K562 (cell line): ENCODE measurements around the gene C20orf96. TPM values are rescaled to one million over a fixed set of nuclear protein-coding genes. Genes with fewer than 3 reads are reported as not detected.

Experiments used
- ARNT ChIP-seq, 2 experiments: fragments of 450-650 bp; IDR thresholded peaks; 2 replicates each; pipeline ENCODE4 v1.6.1; 2016; ENCODE audit warnings: mild to moderate bottlenecking in 1 of 2
- ATF3 ChIP-seq, 2 experiments: fragments of 450-650 bp in 1 of 2; sonication (generic) in 1 of 2; formaldehyde crosslinking in 1 of 2; IDR thresholded peaks in 1 of 2; conservative IDR thresholded peaks in 1 of 2; 2 replicates each; pipeline versions ENCODE4 v1.6.1 to v1.8.1; 2016 to 2023; ENCODE audit warnings: mild to moderate bottlenecking in 2 of 2, moderate library complexity in 2 of 2, inconsistent platforms in 1 of 2, missing genetic modification reagents in 1 of 2
- CBFA2T3 ChIP-seq: fragments of 450-650 bp; IDR thresholded peaks from 2 replicates; pipeline ENCODE4 v1.6.1; 2017
- CEBPB ChIP-seq: fragments of 450-650 bp; IDR thresholded peaks from 2 replicates; pipeline ENCODE4 v1.6.1; 2016; ENCODE audit warnings: missing genetic modification characterization, missing compliant biosample characterization
- CEBPG ChIP-seq, 3 experiments: fragments of 200-800 bp in 1 of 3; sonication (Bioruptor generic) in 1 of 3; sonication (generic) in 1 of 3; formaldehyde crosslinking in 1 of 3; IDR thresholded peaks in 2 of 3; conservative IDR thresholded peaks in 1 of 3; 2 replicates each; pipeline versions ENCODE4 v1.6.1 to v1.8.0; 2016 to 2022; ENCODE audit warnings: missing compliant biosample characterization in 2 of 3, missing genetic modification characterization in 2 of 3, mild to moderate bottlenecking in 1 of 3, missing genetic modification reagents in 1 of 3
- CREM ChIP-seq: IDR thresholded peaks from 2 replicates; pipeline ENCODE4 v1.6.1; 2014; ENCODE audit warnings: antibody characterized with exemption, low read depth
- FOS ChIP-seq: IDR thresholded peaks from 3 replicates; pipeline ENCODE4 v1.6.1; 2011; ENCODE audit not compliant: insufficient read length; ENCODE audit errors: extremely low read depth
- FOSL1 ChIP-seq: fragments of 200-800 bp; sonication (Bioruptor generic); conservative IDR thresholded peaks from 2 replicates; pipeline ENCODE4 v1.6.1; 2016; ENCODE audit warnings: missing genetic modification characterization, missing compliant biosample characterization
- HMG20A ChIP-seq: fragments of 450-650 bp; formaldehyde crosslinking; conservative IDR thresholded peaks from 2 replicates; pipeline ENCODE4 v1.4.0; 2020; ENCODE audit warnings: mild to moderate bottlenecking, mixed read lengths
- MYC ChIP-seq, 2 experiments: fragments of 250-450 bp in 1 of 2; sonication (Bioruptor Pico) in 1 of 2; IDR thresholded peaks; 2 replicates each; pipeline versions ENCODE4 v1.5.1 to v1.6.1; 2012 to 2021; ENCODE audit warnings: low read depth in 2 of 2, borderline replicate concordance in 1 of 2, improper control_type of control experiment in 1 of 2, low read length in 1 of 2, mild to moderate bottlenecking in 1 of 2, moderate library complexity in 1 of 2
- RBM14 ChIP-seq: fragments of 200-400 bp; formaldehyde crosslinking; IDR thresholded peaks from 2 replicates; pipeline ENCODE4 v1.6.1; 2018; ENCODE audit warnings: low read depth, mild to moderate bottlenecking, low read length, moderate library complexity, borderline replicate concordance; ENCODE audit not compliant: insufficient read depth
- SIRT6 ChIP-seq: IDR thresholded peaks from one replicate; pipeline ENCODE4 v1.6.1; 2012; ENCODE audit warnings: low read depth, mild to moderate bottlenecking, control low read depth, inconsistent platforms, low read length, moderate library complexity
- TRIM24 ChIP-seq, 2 experiments: fragments of 450-650 bp; IDR thresholded peaks; 2 replicates each; pipeline ENCODE4 v1.6.1; 2016
- TRIM25 ChIP-seq: fragments of 450-650 bp; IDR thresholded peaks from 2 replicates; pipeline ENCODE4 v1.7.0; 2016; ENCODE audit warnings: borderline replicate concordance
- U2AF1 ChIP-seq: fragments of 200-400 bp; formaldehyde crosslinking; optimal IDR thresholded peaks from 2 replicates; pipeline ENCODE3; 2017; ENCODE audit warnings: mild to moderate bottlenecking, low read depth, low read length, moderate library complexity
- ZNF217 ChIP-seq: sonication (generic); formaldehyde crosslinking; IDR thresholded peaks from 2 replicates; pipeline ENCODE4 v1.8.0; 2022; ENCODE audit warnings: mild to moderate bottlenecking, missing genetic modification reagents
- ZNF274 ChIP-seq: IDR thresholded peaks from 2 replicates; pipeline ENCODE4 v1.6.1; 2011; ENCODE audit warnings: low read depth, mild to moderate bottlenecking, low read length, moderate library complexity, borderline replicate concordance
- ZNF384 ChIP-seq: IDR thresholded peaks from 2 replicates; pipeline ENCODE4 v1.6.1; 2012; ENCODE audit warnings: low read depth, low read length, improper control_type of control experiment
- ZNF707 ChIP-seq: fragments of 250-450 bp; sonication (Bioruptor Pico); conservative IDR thresholded peaks from 2 replicates; pipeline ENCODE4 v1.8.0; 2022; ENCODE audit warnings: inconsistent platforms, mild to moderate bottlenecking, moderate library complexity
- polyA plus RNA-seq, 8 experiments: library from polyadenylated mRNA; depleted of rRNA in 4 of 8; stranded (reverse) in 5 of 8; unstranded in 3 of 8; fragments of >200 nt; fragmentation: Nextera tagmentation in 2 of 8; fragmentation: Illumina TruSeq in 1 of 8; extraction: Ambion mirVana in 2 of 8; extraction: Trizol in 1 of 8; gene quantifications; 2 replicates each; pipeline versions ENCODE4 v1.2.1 to v1.2.3, GENCODE V29; 2011 to 2014; ENCODE audit warnings: inconsistent platforms in 1 of 8, missing spikeins in 1 of 8
- total RNA-seq, 7 experiments: library from RNA; depleted of rRNA in 6 of 7; stranded (reverse); fragments of >200 nt in 6 of 7; fragmentation: Illumina TruSeq in 2 of 7; extraction: Trizol in 2 of 7; gene quantifications; 2 replicates each; pipeline versions ENCODE4 v1.2.1 to v1.2.3, GENCODE V29; 2011 to 2021; ENCODE audit warnings: low replicate concordance in 1 of 7
- TF ChIP-seq, protein P1 (sequence below), 2 experiments: IDR thresholded peaks; 2 replicates each; pipeline ENCODE4 v1.6.1; 2012; ENCODE audit warnings: improper control_type of control experiment in 2 of 2, low read depth in 2 of 2, low read length in 2 of 2, borderline replicate concordance in 1 of 2
- TF ChIP-seq, protein P2 (sequence below): fragments of 450-650 bp; formaldehyde crosslinking; IDR thresholded peaks from 2 replicates; pipeline ENCODE4 v1.4.0; 2022; ENCODE audit warnings: mild to moderate bottlenecking, moderate library complexity

Gene C20orf96
- total and polyA plus RNA-seq, 9 of the 15 experiments (the other 6 are each of a cell fraction or from before 2014, with no cell fraction given) = 1.7 to 11.7 (median 4.2) TPM

- TF ChIP-seq U2AF1 (no peak), HMG20A (no peak), TRIM24 (IDR thresholded peaks at IDR 0.05) (no peak), FOS (no peak), CEBPB (tag) (no peak), CEBPG (CRISPR knock-in tag; IDR thresholded peaks at IDR 0.05) (no peak), CEBPG (tag; conservative IDR thresholded peaks at IDR 0.05 in 1 of 2, IDR thresholded peaks at IDR 0.05 in 1 of 2) (no peak), ARNT (IDR thresholded peaks at IDR 0.05) (no peak), ZNF707 (CRISPR knock-in tag) (no peak), CBFA2T3 (no peak), RBM14 (no peak), FOSL1 (tag) (no peak), TRIM25 (no peak), SIRT6 (no peak), ZNF384 (peak; percentile 83), MYC (IDR thresholded peaks at IDR 0.05; ENCODE audit: low read depth, low read length) (0 out of 2 replicates have a peak, but pooled peaks have one; percentile 6), MYC (CRISPR knock-in tag; IDR thresholded peaks at IDR 0.05; ENCODE audit: borderline replicate concordance, low read depth) (no peak), ZNF217 (CRISPR knock-in tag) (no peak), CREM (peak; percentile 50; the same call in 1 of the 2 replicates), ZNF274 (no peak), ATF3 (IDR thresholded peaks at IDR 0.05) (no peak), ATF3 (CRISPR knock-in tag; conservative IDR thresholded peaks at IDR 0.05) (no peak)
- TF ChIP-seq, protein P1, sequence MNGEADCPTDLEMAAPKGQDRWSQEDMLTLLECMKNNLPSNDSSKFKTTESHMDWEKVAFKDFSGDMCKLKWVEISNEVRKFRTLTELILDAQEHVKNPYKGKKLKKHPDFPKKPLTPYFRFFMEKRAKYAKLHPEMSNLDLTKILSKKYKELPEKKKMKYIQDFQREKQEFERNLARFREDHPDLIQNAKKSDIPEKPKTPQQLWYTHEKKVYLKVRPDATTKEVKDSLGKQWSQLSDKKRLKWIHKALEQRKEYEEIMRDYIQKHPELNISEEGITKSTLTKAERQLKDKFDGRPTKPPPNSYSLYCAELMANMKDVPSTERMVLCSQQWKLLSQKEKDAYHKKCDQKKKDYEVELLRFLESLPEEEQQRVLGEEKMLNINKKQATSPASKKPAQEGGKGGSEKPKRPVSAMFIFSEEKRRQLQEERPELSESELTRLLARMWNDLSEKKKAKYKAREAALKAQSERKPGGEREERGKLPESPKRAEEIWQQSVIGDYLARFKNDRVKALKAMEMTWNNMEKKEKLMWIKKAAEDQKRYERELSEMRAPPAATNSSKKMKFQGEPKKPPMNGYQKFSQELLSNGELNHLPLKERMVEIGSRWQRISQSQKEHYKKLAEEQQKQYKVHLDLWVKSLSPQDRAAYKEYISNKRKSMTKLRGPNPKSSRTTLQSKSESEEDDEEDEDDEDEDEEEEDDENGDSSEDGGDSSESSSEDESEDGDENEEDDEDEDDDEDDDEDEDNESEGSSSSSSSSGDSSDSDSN (IDR thresholded peaks at IDR 0.05; ENCODE audit: borderline replicate concordance in 1 of 2, low read depth in 2 of 2, low read length in 2 of 2) = no peak
- TF ChIP-seq, protein P2, sequence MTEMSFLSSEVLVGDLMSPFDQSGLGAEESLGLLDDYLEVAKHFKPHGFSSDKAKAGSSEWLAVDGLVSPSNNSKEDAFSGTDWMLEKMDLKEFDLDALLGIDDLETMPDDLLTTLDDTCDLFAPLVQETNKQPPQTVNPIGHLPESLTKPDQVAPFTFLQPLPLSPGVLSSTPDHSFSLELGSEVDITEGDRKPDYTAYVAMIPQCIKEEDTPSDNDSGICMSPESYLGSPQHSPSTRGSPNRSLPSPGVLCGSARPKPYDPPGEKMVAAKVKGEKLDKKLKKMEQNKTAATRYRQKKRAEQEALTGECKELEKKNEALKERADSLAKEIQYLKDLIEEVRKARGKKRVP (CRISPR knock-in tag) = no peak
Measured at GRCh38 chr20:290084-290831, at the start of gene C20orf96 (continued).
